Measurements from ENCODE around the gene RNF5.

GRCh38 chr6:32190911-32191677 lies 12.9 kb downstream of the RNF5 start:
- TF ChIP-seq CTCF (IDR thresholded peaks at IDR 0.05; ENCODE audit: poor library complexity, severe bottlenecking) (no peak), RAD21 (conservative IDR thresholded peaks at IDR 0.05) (no peak), MXI1 (conservative IDR thresholded peaks at IDR 0.05; ENCODE audit: poor library complexity, severe bottlenecking) (no peak), TAF1 (IDR thresholded peaks at IDR 0.05; ENCODE audit: low read depth) (no peak), EP300 (conservative IDR thresholded peaks at IDR 0.05; ENCODE audit: poor library complexity, severe bottlenecking) (no peak), EZH2 (IDR thresholded peaks at IDR 0.05; ENCODE audit: borderline replicate concordance, insufficient read depth, low read length, poor library complexity, severe bottlenecking) (no peak)
